Karpas-422 (cell line): ENCODE data around the gene AK8. TPM values are rescaled to one million over a fixed set of nuclear protein-coding genes. Genes with fewer than 3 reads are reported as not detected.

Experiments used
- DNase-seq: peaks from one replicate; pipeline ENCODE4 v3.0.0-alpha.2; 2015
- H2AFZ ChIP-seq: fragments of 200-600 bp; sonication (generic); 2 replicates; pipeline ENCODE4 v1.6.1; 2014; ENCODE audit warnings: antibody characterized with exemption, low read length, mixed read lengths
- H3K27ac ChIP-seq: fragments of 200-600 bp; sonication (generic); 2 replicates; pipeline ENCODE4 v1.5.1; 2014; ENCODE audit warnings: mild to moderate bottlenecking, low read length, moderate library complexity
- H3K27me3 ChIP-seq: fragments of 200-600 bp; sonication (generic); 2 replicates; pipeline ENCODE4 v1.6.1; 2014; ENCODE audit warnings: low read length, mixed read lengths
- H3K36me3 ChIP-seq: fragments of 200-600 bp; sonication (generic); 2 replicates; pipeline ENCODE4 v1.6.1; 2014; ENCODE audit warnings: low read length, mixed read lengths; ENCODE audit not compliant: insufficient read depth
- H3K4me1 ChIP-seq: fragments of 200-600 bp; sonication (generic); 2 replicates; pipeline ENCODE4 v1.6.1; 2014; ENCODE audit warnings: mild to moderate bottlenecking, low read length, mixed read lengths
- H3K4me2 ChIP-seq: fragments of 200-600 bp; sonication (generic); 2 replicates; pipeline ENCODE4 v1.6.1; 2014; ENCODE audit warnings: low read length, low read depth, mild to moderate bottlenecking; ENCODE audit not compliant: poor library complexity, severe bottlenecking
- H3K4me3 ChIP-seq: fragments of 200-600 bp; sonication (generic); 2 replicates; pipeline ENCODE4 v1.5.1; 2014; ENCODE audit warnings: mild to moderate bottlenecking, antibody characterized with exemption, low read length, mixed read lengths
- H3K79me2 ChIP-seq: fragments of 200-600 bp; sonication (generic); 2 replicates; pipeline ENCODE4 v1.6.1; 2014; ENCODE audit warnings: mild to moderate bottlenecking, low read length, mixed read lengths
- H3K9ac ChIP-seq: fragments of 200-600 bp; sonication (generic); 2 replicates; pipeline ENCODE4 v1.6.0; 2014; ENCODE audit warnings: low read length
- H3K9me2 ChIP-seq: fragments of 200-600 bp; sonication (generic), shearing (Covaris generic); replicated peaks from 2 replicates; pipeline ENCODE4 v1.6.0; 2014; ENCODE audit warnings: mild to moderate bottlenecking, low read length, moderate library complexity; ENCODE audit not compliant: insufficient read depth
- H3K9me3 ChIP-seq: fragments of 300-700, 200-600 bp; sonication (generic); 2 replicates; pipeline ENCODE4 v1.6.1; 2014; ENCODE audit warnings: low read length, mixed read lengths
- H4K20me1 ChIP-seq: fragments of 200-600 bp; sonication (generic); 2 replicates; pipeline ENCODE4 v1.6.1; 2014; ENCODE audit warnings: mild to moderate bottlenecking, antibody characterized with exemption, low read length, low read depth; ENCODE audit not compliant: insufficient read depth
- total RNA-seq: library from RNA; depleted of rRNA; stranded (reverse); fragments of >200 nt; shearing (Covaris generic); gene quantifications from 2 replicates; pipeline ENCODE4 v1.2.3, GENCODE V29; 2014; ENCODE audit warnings: low replicate concordance

Gene AK8
- total RNA-seq, 1 experiment from 2014 or later, result not detected

DNA sequence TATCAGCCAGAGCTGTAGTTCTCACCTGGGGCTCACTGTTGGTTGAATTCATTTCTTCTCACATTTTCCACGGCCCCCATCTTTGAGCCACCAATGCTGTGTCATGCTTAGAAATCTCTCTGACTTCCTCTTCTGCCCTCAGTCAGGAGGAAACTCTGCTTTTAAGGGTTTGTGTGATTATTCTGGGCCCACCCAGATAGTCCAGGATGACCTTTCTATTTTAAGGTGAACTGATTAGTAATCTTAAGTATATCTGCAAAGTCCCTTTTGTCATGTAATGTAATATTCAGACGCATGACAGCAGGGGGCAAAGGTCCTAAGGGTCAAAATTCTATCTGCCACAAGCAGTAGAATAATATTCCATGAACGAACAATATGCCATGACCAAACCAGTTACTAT, 88.4 kb downstream of the AK8 start:
- no peak overlapping the region for H3K27ac ChIP-seq
- H4K20me1 ChIP-seq, result no peaks in the 10 kb centered on the region
- H3K4me3 ChIP-seq, result no peak overlapping the region
- H3K36me3 ChIP-seq, result no peaks in the 10 kb centered on the region
- H3K9ac ChIP-seq, result no peak overlapping the region
- no peak for DNase-seq
- no peaks in the 10 kb centered on the region for H3K4me1 ChIP-seq
- H3K9me3 ChIP-seq, result no peaks in the 10 kb centered on the region
- H2AFZ ChIP-seq, result no peak overlapping the region
- no peaks in the 10 kb centered on the region for H3K79me2 ChIP-seq
- no peaks in the 10 kb centered on the region for H3K9me2 ChIP-seq
- H3K27me3 ChIP-seq, result no peaks in the 10 kb centered on the region
- no peak overlapping the region for H3K4me2 ChIP-seq

DNA sequence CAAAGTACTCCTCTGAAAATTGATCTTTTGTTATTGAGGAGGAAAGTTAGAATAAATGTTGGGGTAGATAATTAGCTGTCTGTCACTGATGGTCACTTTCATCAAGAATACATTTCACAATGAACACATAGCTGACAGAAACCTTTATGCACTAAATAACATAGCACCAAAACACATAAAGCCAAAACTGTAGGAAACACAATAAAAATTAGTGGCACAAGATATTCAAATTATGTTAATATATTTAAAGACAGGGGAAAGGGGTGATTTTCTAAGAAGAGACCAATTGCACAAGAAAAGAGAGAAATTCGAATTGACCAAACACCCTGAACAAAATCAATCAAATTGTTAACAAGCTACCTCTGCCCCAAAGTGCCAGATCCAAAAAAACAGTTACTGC, 89.7 kb downstream of the AK8 start:
- H3K4me2 ChIP-seq, result no peak overlapping the region
- H4K20me1 ChIP-seq, result no peaks in the 10 kb centered on the region
- no peaks in the 10 kb centered on the region for H3K27me3 ChIP-seq
- no peak overlapping the region for H3K27ac ChIP-seq
- H3K79me2 ChIP-seq, result no peaks in the 10 kb centered on the region
- H3K36me3 ChIP-seq, result no peaks in the 10 kb centered on the region
- no peak overlapping the region for H2AFZ ChIP-seq
- no peaks in the 10 kb centered on the region for H3K9me2 ChIP-seq
- no peak overlapping the region for H3K9ac ChIP-seq
- H3K4me1 ChIP-seq, result no peaks in the 10 kb centered on the region
- no peaks in the 10 kb centered on the region for H3K9me3 ChIP-seq
- no peak for DNase-seq
- H3K4me3 ChIP-seq, result no peak overlapping the region

DNA sequence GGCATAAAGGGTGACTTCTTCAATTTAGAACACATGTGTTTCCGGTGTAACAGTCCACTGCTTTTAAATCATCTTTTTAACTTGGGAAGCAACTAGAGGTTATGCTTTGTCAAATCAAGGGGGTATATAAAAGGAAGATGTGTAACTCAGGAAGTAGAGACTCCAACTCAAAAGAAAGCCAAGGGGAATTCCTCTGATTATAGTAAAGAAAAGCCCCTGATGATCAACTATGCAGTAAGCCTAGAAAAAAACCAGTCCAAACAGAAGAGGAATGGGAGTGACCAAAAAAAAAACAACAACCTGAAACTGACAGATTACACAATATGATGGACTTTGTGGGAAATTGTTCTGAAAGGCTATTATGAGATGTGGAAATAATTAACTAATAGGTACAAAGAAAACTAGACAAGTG, 90.3 kb downstream of the AK8 start:
- H3K36me3 ChIP-seq, result no peaks in the 10 kb centered on the region
- no peaks in the 10 kb centered on the region for H3K27me3 ChIP-seq
- H3K27ac ChIP-seq, result no peak overlapping the region
- no peaks in the 10 kb centered on the region for H3K79me2 ChIP-seq
- H3K9ac ChIP-seq, result no peak overlapping the region
- no peak for DNase-seq
- no peaks in the 10 kb centered on the region for H3K9me3 ChIP-seq
- no peak overlapping the region for H3K4me2 ChIP-seq
- H4K20me1 ChIP-seq, result no peaks in the 10 kb centered on the region
- no peak overlapping the region for H3K4me3 ChIP-seq
- H3K4me1 ChIP-seq, result no peaks in the 10 kb centered on the region
- no peak overlapping the region for H2AFZ ChIP-seq
- H3K9me2 ChIP-seq, result no peaks in the 10 kb centered on the region

DNA sequence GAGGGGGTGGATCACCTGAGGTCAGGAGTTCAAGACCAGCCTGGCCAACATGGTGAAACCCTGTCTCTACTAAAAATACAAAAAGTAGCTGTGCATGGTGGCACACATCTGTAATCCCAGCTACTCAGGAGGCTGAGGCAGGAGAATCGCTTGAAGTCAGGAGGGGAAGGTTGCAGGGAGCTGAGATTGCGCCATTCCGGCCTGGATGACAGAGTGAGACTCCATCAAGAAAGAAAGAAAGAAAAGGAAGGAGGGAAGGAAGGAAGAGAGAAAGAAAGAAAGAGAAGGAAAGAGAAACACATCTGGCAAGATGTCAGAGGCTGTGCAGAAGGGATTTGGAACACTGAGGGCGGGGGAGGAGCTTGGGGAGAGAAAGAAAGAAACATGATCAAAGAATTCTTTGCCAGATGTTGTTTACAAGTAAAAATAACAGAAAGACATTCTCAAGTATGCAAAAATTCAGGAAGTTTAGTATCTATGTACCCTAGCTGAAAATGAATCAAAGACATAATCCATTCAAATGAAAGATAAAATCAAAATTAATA, 93.7 kb downstream of the AK8 start:
- H3K9me2 ChIP-seq, result no peaks in the 10 kb centered on the region
- H4K20me1 ChIP-seq, result no peaks in the 10 kb centered on the region
- no peak overlapping the region for H3K27ac ChIP-seq
- no peak for DNase-seq
- no peak overlapping the region for H2AFZ ChIP-seq
- H3K27me3 ChIP-seq, result no peaks in the 10 kb centered on the region
- no peak overlapping the region for H3K4me2 ChIP-seq
- H3K4me1 ChIP-seq, result no peaks in the 10 kb centered on the region
- H3K9ac ChIP-seq, result no peak overlapping the region
- no peaks in the 10 kb centered on the region for H3K79me2 ChIP-seq
- no peak overlapping the region for H3K4me3 ChIP-seq
- no peaks in the 10 kb centered on the region for H3K36me3 ChIP-seq
- no peaks in the 10 kb centered on the region for H3K9me3 ChIP-seq

DNA sequence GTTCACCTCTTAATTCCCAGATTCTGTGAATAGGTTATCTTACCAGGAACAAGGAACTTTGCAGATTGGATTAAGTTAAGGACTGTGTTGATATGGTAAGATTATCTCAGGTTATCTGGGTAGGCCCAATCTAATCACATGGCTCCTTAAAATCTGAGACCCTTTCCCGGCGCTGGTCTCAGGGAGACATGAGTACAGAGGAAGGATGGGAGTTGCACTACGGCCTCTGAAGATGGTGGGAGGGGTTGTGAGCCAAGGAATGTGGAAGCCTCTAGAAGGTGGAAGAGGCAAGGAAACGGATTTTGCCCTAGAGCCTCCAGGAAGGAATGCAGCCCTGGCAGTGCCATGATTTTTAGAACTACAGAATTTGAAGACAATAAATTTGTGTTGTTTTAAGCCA, 95.1 kb downstream of the AK8 start:
- no peaks in the 10 kb centered on the region for H3K79me2 ChIP-seq
- no peaks in the 10 kb centered on the region for H3K27me3 ChIP-seq
- no peaks in the 10 kb centered on the region for H3K9me2 ChIP-seq
- H3K27ac ChIP-seq, result no peak overlapping the region
- H2AFZ ChIP-seq, result no peak overlapping the region
- H3K36me3 ChIP-seq, result no peaks in the 10 kb centered on the region
- H3K4me1 ChIP-seq, result no peaks in the 10 kb centered on the region
- no peak overlapping the region for H3K4me3 ChIP-seq
- H4K20me1 ChIP-seq, result no peaks in the 10 kb centered on the region
- no peak overlapping the region for H3K9ac ChIP-seq
- no peaks in the 10 kb centered on the region for H3K9me3 ChIP-seq
- no peak for DNase-seq
- H3K4me2 ChIP-seq, result no peak overlapping the region

DNA sequence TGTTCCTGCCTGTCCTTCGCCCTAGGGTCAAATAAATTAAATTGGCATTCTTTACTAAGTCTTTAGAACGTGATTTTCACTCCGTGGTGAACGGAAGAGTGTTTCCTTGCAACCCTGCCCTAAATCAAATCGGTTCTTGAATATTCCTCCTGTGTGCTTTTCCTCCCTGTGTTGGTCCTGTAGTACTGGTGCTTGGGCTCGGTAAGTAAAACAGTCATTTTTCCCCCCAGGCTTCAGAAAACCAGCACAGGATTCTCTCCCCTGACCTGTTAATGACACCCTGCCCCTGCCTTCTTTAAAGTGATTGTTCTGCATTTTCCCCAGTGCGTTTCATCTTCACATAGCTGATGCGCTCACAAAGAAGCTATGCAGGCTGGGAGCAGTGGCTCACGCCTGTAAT, 96.0 kb downstream of the AK8 start:
- no peaks in the 10 kb centered on the region for H4K20me1 ChIP-seq
- no peaks in the 10 kb centered on the region for H3K27me3 ChIP-seq
- H3K4me3 ChIP-seq, result no peak overlapping the region
- no peak overlapping the region for H3K27ac ChIP-seq
- no peak for DNase-seq
- no peak overlapping the region for H3K9ac ChIP-seq
- H3K79me2 ChIP-seq, result no peaks in the 10 kb centered on the region
- H2AFZ ChIP-seq, result no peak overlapping the region
- no peaks in the 10 kb centered on the region for H3K9me3 ChIP-seq
- no peaks in the 10 kb centered on the region for H3K36me3 ChIP-seq
- H3K4me1 ChIP-seq, result no peaks in the 10 kb centered on the region
- no peaks in the 10 kb centered on the region for H3K9me2 ChIP-seq
- H3K4me2 ChIP-seq, result no peak overlapping the region

DNA sequence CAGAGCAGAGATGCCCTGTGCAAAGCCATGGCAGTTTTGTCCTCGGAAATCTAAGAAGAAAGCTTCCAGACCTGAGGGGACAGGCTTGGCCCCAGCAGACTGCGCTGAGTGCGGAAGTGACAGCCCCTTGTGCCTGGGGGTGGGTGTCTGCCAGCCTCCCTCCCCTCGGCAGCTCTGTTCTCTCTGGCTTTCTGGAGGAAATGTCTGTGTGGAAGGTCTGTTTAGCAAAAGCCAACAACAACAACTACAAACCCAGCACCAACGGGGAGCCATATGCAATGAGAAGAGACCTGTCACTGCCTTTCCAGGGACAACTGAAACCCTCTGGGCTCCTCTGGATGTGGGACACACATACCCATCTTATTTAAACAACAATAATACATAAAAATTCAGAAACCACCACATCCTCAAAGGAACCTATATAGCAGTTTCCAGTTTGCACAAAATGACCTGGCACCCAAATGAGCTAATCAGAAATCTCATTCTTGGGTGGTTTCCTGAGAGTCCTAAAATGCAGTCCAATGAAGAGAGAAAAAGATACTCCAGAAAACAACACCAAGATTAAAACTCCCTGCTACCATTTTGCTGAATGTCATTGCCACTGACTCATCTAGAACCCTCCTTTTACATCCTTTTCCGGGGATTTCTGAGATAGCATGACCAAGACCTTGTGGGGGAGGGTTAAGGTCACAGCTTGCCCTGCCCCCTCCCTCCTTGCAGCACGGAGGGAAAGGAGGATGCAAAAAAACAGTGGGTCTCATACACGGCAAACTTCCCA, 97.7 kb downstream of the AK8 start:
- no peaks in the 10 kb centered on the region for H3K9me3 ChIP-seq
- H3K36me3 ChIP-seq, result no peaks in the 10 kb centered on the region
- H3K79me2 ChIP-seq, result no peaks in the 10 kb centered on the region
- H3K4me1 ChIP-seq, result no peaks in the 10 kb centered on the region
- no peaks in the 10 kb centered on the region for H3K9me2 ChIP-seq
- no peak overlapping the region for H2AFZ ChIP-seq
- no peaks in the 10 kb centered on the region for H3K27me3 ChIP-seq
- H3K9ac ChIP-seq, result no peak overlapping the region
- no peak for DNase-seq
- H3K27ac ChIP-seq, result no peak overlapping the region
- H4K20me1 ChIP-seq, result no peaks in the 10 kb centered on the region
- no peak overlapping the region for H3K4me3 ChIP-seq
- no peak overlapping the region for H3K4me2 ChIP-seq

DNA sequence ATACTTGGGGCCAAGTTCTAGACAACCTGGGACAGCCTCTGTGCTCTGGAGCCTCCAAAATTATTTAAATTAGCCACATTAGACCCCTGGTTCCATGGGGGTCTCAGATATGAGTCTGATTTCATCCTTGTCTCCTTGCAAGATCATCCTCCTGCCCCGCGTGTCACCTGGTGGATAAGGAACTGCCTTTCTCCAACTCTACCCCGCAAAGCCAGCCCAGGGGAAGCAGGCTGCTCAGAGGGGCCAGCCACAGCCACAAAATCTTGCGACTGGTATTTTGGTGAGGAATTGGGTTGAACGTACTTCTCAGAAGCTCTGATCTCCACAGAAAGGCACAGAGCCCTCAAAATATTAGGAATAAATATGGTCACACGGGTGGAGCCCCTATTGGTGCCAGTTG, 101.2 kb downstream of the AK8 start:
- Histone ChIP-seq H3K4me3 (no peak overlapping the region), H3K9ac (no peak overlapping the region), H3K27ac (no peak overlapping the region), H3K79me2 (no peaks in the 10 kb centered on the region), H2AFZ (no peak overlapping the region), H3K27me3 (no peaks in the 10 kb centered on the region), H4K20me1 (no peaks in the 10 kb centered on the region), H3K36me3 (no peaks in the 10 kb centered on the region), H3K4me1 (no peaks in the 10 kb centered on the region), H3K9me3 (no peaks in the 10 kb centered on the region), H3K9me2 (no peaks in the 10 kb centered on the region), H3K4me2 (no peak overlapping the region)
- no peak for DNase-seq
